ENCODE measurements around the gene EVI5. TPM values are rescaled to one million over a fixed set of nuclear protein-coding genes. Genes with fewer than 3 reads are reported as not detected.

The EVI5 gene
- total RNA-seq, 1 donor from 2014 or later, result 19.8 TPM

GRCh38 chr1:92768915-92769314 lies 16.0 kb downstream of the EVI5 start:
- no peaks in the 10 kb centered on the region for H3K4me1 ChIP-seq
- no peaks in the 10 kb centered on the region for H3K36me3 ChIP-seq
- DNase-seq (ENCODE audit: low spot score in 2 of 2), result no peak
- no peak overlapping the region for H3K27ac ChIP-seq
- intact Hi-C loops (cut with DNase I), result no loop called here
- no peaks in the 10 kb centered on the region for H3K27me3 ChIP-seq
- no peaks in the 10 kb centered on the region for H3K9me3 ChIP-seq
- H3K4me3 ChIP-seq, result no peak overlapping the region
- TF ChIP-seq CTCF (IDR thresholded peaks at IDR 0.05), result no peak

GRCh38 chr1:92768296-92768695 lies 16.6 kb downstream of the EVI5 start:
- no peaks in the 10 kb centered on the region for H3K36me3 ChIP-seq
- DNase-seq (ENCODE audit: low spot score in 2 of 2), result no peak
- H3K9me3 ChIP-seq, result no peaks in the 10 kb centered on the region
- H3K27me3 ChIP-seq, result no peaks in the 10 kb centered on the region
- no peak overlapping the region for H3K4me3 ChIP-seq
- intact Hi-C loops (cut with DNase I), result no loop called here
- H3K4me1 ChIP-seq, result no peaks in the 10 kb centered on the region
- TF ChIP-seq CTCF (IDR thresholded peaks at IDR 0.05), result no peak
- no peak overlapping the region for H3K27ac ChIP-seq

- TF ChIP-seq CTCF (IDR thresholded peaks at IDR 0.05), result no peak
- Histone ChIP-seq H3K9me3 (no peaks in the 10 kb centered on the region), H3K36me3 (no peaks in the 10 kb centered on the region)
These were observed 20.8 kb downstream of the EVI5 start for GRCh38 chr1:92764116-92764515.

GRCh38 chr1:92762355-92762754 lies 22.6 kb downstream of the EVI5 start:
- no peak overlapping the region for H3K27ac ChIP-seq
- no peaks in the 10 kb centered on the region for H3K9me3 ChIP-seq
- no peaks in the 10 kb centered on the region for H3K36me3 ChIP-seq
- no peak overlapping the region for H3K4me3 ChIP-seq
- no peak for DNase-seq (ENCODE audit: low spot score in 2 of 2)
- no peaks in the 10 kb centered on the region for H3K4me1 ChIP-seq
- no peak for TF ChIP-seq CTCF (IDR thresholded peaks at IDR 0.05)
- H3K27me3 ChIP-seq, result no peaks in the 10 kb centered on the region
- intact Hi-C loops (cut with DNase I), result no loop called here

More at GRCh38 chr1:92764116-92764515, 20.8 kb downstream of the EVI5 start:
- DNase-seq (ENCODE audit: low spot score in 2 of 2), result no peak
- intact Hi-C loops (cut with DNase I), result no loop called here
- Histone ChIP-seq H3K4me3 (no peak overlapping the region), H3K27ac (no peak overlapping the region), H3K4me1 (no peaks in the 10 kb centered on the region), H3K27me3 (no peaks in the 10 kb centered on the region)

- intact Hi-C loops (cut with DNase I), result no loop called here
- H3K9me3 ChIP-seq, result no peaks in the 10 kb centered on the region
- H3K36me3 ChIP-seq, result no peaks in the 10 kb centered on the region
- no peaks in the 10 kb centered on the region for H3K27me3 ChIP-seq
- no peak for DNase-seq (ENCODE audit: low spot score in 2 of 2)
- H3K4me1 ChIP-seq, result no peaks in the 10 kb centered on the region
- H3K4me3 ChIP-seq, result no peak overlapping the region
- H3K27ac ChIP-seq, result no peak overlapping the region
- TF ChIP-seq CTCF (IDR thresholded peaks at IDR 0.05), result no peak
These were observed 25.5 kb downstream of the EVI5 start for GRCh38 chr1:92759361-92759760.

GRCh38 chr1:92756537-92756936 lies 28.4 kb downstream of the EVI5 start:
- H3K27ac ChIP-seq, result peak overlapping the region in 1 of 2 donors; percentile 7

More at GRCh38 chr1:92756537-92756936, 28.4 kb downstream of the EVI5 start:
- Histone ChIP-seq H3K27me3 (no peaks in the 10 kb centered on the region), H3K4me3 (no peak overlapping the region), H3K36me3 (no peaks in the 10 kb centered on the region), H3K4me1 (no peaks in the 10 kb centered on the region), H3K9me3 (no peaks in the 10 kb centered on the region)
- DNase-seq (ENCODE audit: low spot score in 2 of 2), result no peak
- no peak for TF ChIP-seq CTCF (IDR thresholded peaks at IDR 0.05)
- intact Hi-C loops (cut with DNase I), result no loop called here
